ENCODE results near the gene CAMK2D. TPM values are rescaled to one million over a fixed set of nuclear protein-coding genes. Genes with fewer than 3 reads are reported as not detected.

The CAMK2D gene
- total RNA-seq, 1 experiment from 2014 or later, result 32.1 TPM

DNA sequence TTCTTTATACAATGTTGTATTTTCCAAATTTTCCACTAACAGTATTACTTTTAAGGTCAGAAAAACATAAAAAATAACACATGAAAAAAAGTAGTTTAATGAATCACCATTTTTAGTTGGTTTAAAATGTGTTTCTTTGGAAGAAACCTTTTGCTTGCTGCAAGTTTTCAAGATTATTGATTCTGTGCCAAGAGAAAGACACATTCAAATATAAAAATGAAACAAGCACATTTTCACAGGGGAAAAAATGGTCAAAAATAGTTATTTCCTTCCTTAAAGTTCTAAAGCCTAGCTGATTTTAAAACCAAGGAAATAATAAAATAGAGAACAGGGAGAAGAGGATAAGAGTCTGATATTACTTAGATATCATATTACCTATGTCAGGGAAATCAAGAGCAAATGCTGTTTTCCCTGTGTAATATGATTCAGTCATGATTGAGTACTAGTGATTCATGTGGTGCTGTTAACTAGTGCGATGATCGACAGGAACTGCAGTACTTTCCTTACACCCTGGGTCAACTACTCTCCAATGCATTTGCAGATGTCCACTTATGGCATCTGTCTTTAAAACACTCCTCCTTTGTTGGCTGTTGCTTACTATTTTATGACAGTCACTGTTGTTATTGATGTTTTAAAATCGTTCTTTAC, 103.8 kb downstream of the CAMK2D start:
- Mint-ChIP-seq H3K36me3 (ENCODE audit: insufficient read depth, unreplicated experiment) (peaks cover 6% of the 10 kb centered on the region), H3K9me3 (ENCODE audit: unreplicated experiment) (no peaks in the 10 kb centered on the region), H3K4me1 (ENCODE audit: insufficient read depth, unreplicated experiment) (peaks cover 22% of the 10 kb centered on the region), H3K27me3 (ENCODE audit: insufficient read depth, unreplicated experiment) (no peaks in the 10 kb centered on the region), H3K27ac (ENCODE audit: low read depth, unreplicated experiment) (peak overlapping the region; percentile 8), H3K4me3 (ENCODE audit: unreplicated experiment) (no peak overlapping the region)
- TF ChIP-seq, protein P1, sequence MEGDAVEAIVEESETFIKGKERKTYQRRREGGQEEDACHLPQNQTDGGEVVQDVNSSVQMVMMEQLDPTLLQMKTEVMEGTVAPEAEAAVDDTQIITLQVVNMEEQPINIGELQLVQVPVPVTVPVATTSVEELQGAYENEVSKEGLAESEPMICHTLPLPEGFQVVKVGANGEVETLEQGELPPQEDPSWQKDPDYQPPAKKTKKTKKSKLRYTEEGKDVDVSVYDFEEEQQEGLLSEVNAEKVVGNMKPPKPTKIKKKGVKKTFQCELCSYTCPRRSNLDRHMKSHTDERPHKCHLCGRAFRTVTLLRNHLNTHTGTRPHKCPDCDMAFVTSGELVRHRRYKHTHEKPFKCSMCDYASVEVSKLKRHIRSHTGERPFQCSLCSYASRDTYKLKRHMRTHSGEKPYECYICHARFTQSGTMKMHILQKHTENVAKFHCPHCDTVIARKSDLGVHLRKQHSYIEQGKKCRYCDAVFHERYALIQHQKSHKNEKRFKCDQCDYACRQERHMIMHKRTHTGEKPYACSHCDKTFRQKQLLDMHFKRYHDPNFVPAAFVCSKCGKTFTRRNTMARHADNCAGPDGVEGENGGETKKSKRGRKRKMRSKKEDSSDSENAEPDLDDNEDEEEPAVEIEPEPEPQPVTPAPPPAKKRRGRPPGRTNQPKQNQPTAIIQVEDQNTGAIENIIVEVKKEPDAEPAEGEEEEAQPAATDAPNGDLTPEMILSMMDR (IDR thresholded peaks at IDR 0.05; ENCODE audit: unreplicated experiment), result no peak
- POLR2A ChIA-PET, result interaction anchor here (0.7 to 1.9 kb wide), 2 partner anchors 10 to 103 kb away, joined by 3 to 4 read pairs; no protein-coding TSS in a partner anchor
- no TSS peak for BruUV-seq (replicated peaks)
- intact Hi-C loops (cut with micrococcal nuclease), result loop anchor here (10.0 kb wide), 1 partner anchor 97 kb away; no protein-coding TSS in a partner anchor
- CTCF ChIA-PET, result interaction anchor here (0.5 kb wide), 1 partner anchor 32 kb away, joined by 3 read pairs; no protein-coding TSS in a partner anchor
- peak; percentile 64 for DNase-seq (ENCODE audit: unreplicated experiment)

- Mint-ChIP-seq H3K4me1 (ENCODE audit: insufficient read depth, unreplicated experiment) (peaks cover 22% of the 10 kb centered on the region), H3K9me3 (ENCODE audit: unreplicated experiment) (peaks cover 5% of the 10 kb centered on the region), H3K4me3 (ENCODE audit: unreplicated experiment) (no peak overlapping the region), H3K27ac (ENCODE audit: low read depth, unreplicated experiment) (no peak overlapping the region), H3K36me3 (ENCODE audit: insufficient read depth, unreplicated experiment) (peaks cover 6% of the 10 kb centered on the region), H3K27me3 (ENCODE audit: insufficient read depth, unreplicated experiment) (no peaks in the 10 kb centered on the region)
- no TSS peak for BruUV-seq (replicated peaks)
- POLR2A ChIA-PET, result interaction anchor here (1.0 kb wide), 1 partner anchor 11 kb away, joined by 3 read pairs; no protein-coding TSS in a partner anchor
- TF ChIP-seq, protein P1 (IDR thresholded peaks at IDR 0.05; ENCODE audit: unreplicated experiment), result no peak
- intact Hi-C loops (cut with micrococcal nuclease), result loop anchor here (10.0 kb wide), 1 partner anchor 101 kb away; no protein-coding TSS in a partner anchor
- DNase-seq (ENCODE audit: unreplicated experiment), result no peak
- CTCF ChIA-PET, result no interaction called here
Measured at GRCh38 chr4:113653871-113654270, 107.7 kb downstream of the CAMK2D start.

DNA sequence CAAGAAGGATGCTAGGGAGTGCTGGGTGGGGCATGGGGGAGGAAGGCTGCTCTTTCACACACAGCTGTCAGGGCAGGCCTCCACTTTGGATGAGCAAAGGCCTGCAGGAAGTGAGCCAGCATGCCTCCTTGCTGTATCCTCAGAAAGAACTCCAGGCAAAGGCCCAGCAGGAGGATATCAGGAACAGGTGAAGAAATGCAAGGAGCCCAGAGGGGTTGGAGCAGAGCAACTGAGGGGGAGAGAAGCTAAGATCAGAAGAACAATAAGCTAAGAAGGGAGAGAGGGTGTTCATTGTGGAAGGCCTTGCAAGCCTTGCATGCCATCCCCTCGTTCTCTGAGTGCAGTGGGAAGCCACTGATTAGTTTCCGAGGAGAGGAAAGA, 115.1 kb downstream of the CAMK2D start:
- BruUV-seq (replicated peaks), result no TSS peak
- H3K36me3 Mint-ChIP-seq (ENCODE audit: insufficient read depth, unreplicated experiment), result no peaks in the 10 kb centered on the region
- peaks cover 13% of the 10 kb centered on the region for H3K4me1 Mint-ChIP-seq (ENCODE audit: insufficient read depth, unreplicated experiment)
- ChIA-PET POLR2A (interaction anchor here (0.6 to 1.3 kb wide), 2 partner anchors 11 to 510 kb away, joined by 3 read pairs; no protein-coding TSS in a partner anchor), CTCF (no interaction called here)
- no peak overlapping the region for H3K4me3 Mint-ChIP-seq (ENCODE audit: unreplicated experiment)
- TF ChIP-seq, protein P1 (IDR thresholded peaks at IDR 0.05; ENCODE audit: unreplicated experiment), result no peak
- H3K9me3 Mint-ChIP-seq (ENCODE audit: unreplicated experiment), result peaks cover 8% of the 10 kb centered on the region
- intact Hi-C loops (cut with micrococcal nuclease), result no loop called here
- peak; percentile 30 for DNase-seq (ENCODE audit: unreplicated experiment)
- no peak overlapping the region for H3K27ac Mint-ChIP-seq (ENCODE audit: low read depth, unreplicated experiment)
- H3K27me3 Mint-ChIP-seq (ENCODE audit: insufficient read depth, unreplicated experiment), result no peaks in the 10 kb centered on the region

- intact Hi-C loops (cut with micrococcal nuclease), result no loop called here
- peaks cover 8% of the 10 kb centered on the region for H3K9me3 Mint-ChIP-seq (ENCODE audit: unreplicated experiment)
- TF ChIP-seq, protein P1 (IDR thresholded peaks at IDR 0.05; ENCODE audit: unreplicated experiment), result no peak
- H3K36me3 Mint-ChIP-seq (ENCODE audit: insufficient read depth, unreplicated experiment), result no peaks in the 10 kb centered on the region
- H3K4me3 Mint-ChIP-seq (ENCODE audit: unreplicated experiment), result no peak overlapping the region
- peak overlapping the region; percentile 1 for H3K27ac Mint-ChIP-seq (ENCODE audit: low read depth, unreplicated experiment)
- CTCF ChIA-PET, result interaction anchor here (0.6 kb wide), 2 partner anchors 21 to 77 kb away, joined by 3 read pairs; no protein-coding TSS in a partner anchor
- peak; percentile 70 for DNase-seq (ENCODE audit: unreplicated experiment)
- POLR2A ChIA-PET, result interaction anchor here (0.6 to 1.3 kb wide), 5 partner anchors 10 to 536 kb away, joined by 3 read pairs; no protein-coding TSS in a partner anchor
- no TSS peak for BruUV-seq (replicated peaks)
- H3K27me3 Mint-ChIP-seq (ENCODE audit: insufficient read depth, unreplicated experiment), result no peaks in the 10 kb centered on the region
- H3K4me1 Mint-ChIP-seq (ENCODE audit: insufficient read depth, unreplicated experiment), result peaks cover 13% of the 10 kb centered on the region
Measured at GRCh38 chr4:113645771-113646441, 115.6 kb downstream of the CAMK2D start.

All from MCF 10A (cell line).